ENCODE measurements around the gene NRL.

Gene NRL

DNA sequence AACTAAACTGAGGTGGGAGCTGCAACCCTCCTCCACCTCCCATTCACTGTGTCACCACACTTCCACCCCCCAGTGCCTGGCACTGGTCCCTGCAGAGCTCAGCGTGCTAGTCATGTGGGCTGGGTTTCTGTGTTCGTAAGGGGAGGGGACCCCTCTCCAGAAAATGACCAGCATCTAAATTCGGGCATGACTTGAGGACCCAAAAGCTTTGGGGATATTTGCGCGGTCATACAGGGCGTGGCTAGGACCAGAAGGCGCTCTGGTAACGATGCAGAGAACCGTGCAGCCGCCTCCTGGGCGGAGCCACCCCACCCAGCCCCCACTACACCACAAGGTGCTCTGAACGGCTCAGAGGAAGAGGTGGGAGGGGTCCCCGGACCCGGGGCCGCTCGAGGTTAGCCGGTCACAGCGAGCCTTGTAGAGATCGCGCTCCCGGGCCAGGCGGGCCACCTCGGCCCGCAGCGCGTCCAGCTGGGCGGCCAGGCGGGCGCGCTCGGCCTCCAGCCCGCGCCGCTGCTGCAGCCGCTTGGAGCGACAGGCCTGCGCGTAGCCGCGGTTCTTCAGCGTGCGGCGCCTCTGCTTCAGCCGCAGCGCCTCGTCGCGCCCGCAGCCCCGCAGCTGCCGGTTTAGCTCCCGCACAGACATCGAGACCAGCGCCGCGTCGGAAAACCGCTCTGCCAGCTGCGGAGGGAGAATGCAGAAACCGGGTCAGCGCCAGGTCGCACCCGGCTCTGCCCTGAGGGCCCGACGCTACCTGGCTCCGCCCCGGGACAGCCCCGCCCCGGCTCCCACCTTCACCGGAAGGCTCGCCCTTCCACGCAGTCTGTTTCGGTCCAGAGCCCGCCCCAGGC lies 33.6 kb downstream of the NRL start:
- peak; percentile 69 for DNase-seq

DNA sequence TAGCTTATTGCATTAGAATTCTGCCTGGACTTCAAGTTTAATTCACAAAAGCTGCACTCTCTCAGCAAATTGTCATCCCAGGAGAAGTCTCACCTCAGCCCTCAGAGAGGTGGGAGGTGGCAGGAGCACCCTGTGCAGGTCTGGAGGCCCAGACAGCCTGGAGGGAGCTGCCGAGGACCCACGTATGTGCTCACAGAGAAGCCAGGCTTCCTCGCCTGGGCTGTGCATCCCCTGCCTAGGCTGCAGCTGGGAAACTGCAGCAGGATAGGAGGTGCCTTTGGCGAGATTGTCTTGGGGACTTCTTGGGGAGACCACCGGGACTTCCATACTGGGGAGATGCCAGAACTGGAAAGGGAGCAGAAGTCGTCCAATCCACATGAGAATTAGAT lies 34.6 kb downstream of the NRL start:
- DNase-seq: no peak

DNA sequence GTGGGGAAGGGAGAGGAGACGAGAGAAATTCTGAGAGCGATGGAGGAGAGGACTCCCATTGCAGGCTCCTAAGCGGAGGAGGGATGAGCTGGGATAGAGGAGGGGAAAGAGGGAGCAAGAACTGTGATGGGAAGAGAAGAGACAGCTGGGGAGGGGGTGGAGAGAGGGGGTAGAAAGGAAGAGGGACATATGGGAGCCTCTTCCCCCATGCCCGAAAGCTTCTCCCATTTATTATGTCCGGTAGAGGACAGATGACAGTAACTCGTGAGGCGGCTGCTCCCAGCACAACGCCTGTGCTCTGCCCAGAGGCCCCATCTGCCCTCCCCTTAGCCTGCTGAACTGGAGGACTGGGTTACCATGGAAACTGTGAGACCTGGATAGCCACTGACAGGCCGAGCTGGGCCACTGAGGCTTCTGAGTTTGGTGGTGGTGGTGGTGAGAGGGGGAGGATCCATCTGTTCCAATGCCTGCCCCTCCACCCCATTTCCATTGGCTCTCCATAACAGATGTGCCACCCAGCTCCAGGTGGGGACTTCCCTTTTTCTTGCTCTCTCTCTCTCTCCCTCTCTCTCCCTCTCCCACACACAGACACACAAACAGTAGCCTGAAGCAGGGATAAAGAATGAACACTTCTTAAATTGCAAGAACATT lies 35.1 kb downstream of the NRL start:
- DNase-seq: no peak

DNA sequence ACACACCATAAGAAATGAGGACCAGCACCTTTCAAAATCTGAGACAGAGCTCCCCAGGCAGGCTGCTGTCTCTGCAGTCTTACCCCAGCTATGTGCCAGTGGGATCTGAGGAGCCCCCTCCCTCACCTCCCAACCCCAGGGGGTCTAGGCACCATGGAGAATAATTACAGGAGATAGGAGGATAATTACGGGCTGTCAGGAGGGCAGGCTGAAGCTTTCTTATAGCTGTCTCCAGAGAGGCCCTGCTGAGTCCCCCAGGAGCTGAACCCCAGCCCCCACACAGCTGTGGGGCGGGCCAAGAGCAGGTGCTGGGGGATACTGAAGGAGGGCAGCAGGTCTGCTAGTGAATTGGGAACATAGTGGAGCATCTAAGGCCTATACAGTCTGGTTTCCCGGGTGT lies 36.6 kb downstream of the NRL start:
- DNase-seq: peak; percentile 28

DNA sequence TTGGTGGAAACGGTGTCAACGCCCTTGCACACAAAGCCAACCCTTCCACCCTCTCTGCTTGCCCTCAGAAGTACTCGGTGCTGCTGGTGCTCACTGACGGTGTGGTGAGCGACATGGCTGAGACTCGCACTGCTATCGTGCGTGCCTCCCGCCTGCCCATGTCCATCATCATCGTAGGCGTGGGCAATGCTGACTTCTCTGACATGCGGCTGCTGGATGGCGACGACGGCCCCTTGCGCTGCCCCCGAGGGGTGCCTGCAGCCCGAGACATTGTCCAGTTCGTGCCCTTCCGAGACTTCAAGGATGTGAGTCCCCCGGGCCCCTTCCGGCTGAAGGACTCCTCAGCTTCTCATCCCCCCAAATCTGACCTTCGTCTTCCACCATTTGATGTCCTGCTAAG lies 37.7 kb downstream of the NRL start:
- no peak for DNase-seq

DNA sequence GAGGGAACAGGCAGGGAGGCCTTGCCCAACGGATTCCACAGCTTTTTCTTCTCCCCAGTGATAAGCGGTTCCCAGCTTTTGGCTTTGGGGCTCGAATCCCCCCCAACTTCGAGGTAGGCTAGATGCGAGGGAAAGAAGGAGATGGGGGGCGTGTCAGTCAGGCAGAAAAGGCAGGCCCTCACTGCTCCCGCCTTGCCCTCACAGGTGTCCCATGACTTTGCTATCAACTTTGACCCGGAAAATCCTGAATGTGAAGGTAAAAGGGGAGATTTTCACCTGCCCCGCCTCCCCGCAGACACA lies 38.5 kb downstream of the NRL start:
- no peak for DNase-seq

DNA sequence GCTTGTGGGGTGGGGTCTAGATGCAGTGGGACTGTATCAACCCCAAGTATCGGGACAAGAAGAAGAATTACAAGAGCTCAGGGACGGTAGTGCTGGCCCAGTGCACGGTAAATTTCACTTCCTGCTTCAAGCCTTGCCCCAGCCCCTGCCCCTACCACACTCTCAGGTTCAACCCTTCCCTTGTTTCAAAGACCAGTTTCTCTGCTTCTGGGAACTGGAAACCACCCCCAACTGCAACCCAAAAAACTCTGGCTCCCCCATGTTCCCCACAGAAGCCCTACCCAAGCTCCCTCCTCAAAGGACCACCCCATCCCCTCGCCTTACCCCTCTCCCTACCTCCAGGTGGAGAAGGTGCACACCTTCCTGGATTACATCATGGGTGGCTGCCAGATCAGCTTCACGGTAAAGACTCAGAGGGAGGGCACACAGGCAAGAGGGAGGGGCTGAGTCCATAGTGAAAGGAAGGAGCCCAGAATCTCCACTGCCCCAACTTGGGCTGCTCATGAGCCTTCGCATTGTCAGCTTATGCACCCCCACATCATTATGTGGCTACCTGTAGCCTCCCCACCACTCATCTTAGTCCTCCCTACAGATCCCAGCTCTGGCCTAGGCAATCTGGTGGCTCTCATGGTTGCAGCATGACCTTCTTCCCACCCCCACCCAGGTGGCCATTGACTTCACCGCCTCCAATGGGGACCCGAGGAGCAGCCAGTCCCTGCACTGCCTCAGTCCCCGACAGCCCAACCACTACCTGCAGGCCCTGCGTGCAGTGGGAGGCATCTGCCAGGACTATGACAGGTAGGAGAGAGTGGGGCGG lies 39.1 kb downstream of the NRL start:
- no peak for DNase-seq

DNA sequence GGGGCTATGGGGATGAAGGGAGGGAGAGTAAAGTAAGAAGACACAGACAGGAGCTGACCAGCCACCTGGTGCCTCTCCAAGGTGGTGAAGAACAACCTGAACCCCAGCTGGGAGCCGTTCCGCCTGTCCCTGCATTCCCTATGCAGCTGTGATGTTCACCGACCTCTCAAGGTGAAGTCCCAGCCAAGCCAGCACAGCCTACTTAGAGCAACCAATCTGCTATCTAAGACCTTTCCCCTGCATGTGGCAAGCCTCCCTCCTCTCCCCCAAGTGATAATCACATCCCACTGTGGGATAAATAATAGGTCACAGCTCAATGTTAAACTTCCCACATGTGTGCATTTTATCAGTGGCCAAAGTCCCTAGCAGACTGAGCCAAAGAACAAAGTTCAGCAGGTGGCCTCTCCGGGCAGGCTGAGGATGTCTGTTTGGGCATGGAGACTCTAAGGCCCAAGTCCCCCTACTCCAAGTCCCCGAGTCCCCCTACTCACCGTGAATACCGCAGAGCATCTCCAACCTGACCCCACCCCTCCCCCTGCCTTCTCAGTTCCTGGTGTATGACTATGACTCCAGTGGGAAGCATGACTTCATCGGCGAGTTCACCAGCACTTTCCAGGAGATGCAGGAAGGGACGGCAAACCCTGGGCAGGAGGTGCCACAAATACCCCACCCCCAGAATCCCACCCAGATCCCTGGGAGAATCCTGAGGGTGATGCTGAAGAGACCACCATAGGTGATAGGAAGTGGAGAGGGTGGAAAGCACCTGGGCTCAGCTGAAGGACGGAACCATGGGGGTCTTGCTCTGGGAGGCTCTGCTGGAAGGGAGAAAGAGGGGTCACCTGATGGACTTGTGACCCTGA lies 39.9 kb downstream of the NRL start:
- DNase-seq: no peak

DNA sequence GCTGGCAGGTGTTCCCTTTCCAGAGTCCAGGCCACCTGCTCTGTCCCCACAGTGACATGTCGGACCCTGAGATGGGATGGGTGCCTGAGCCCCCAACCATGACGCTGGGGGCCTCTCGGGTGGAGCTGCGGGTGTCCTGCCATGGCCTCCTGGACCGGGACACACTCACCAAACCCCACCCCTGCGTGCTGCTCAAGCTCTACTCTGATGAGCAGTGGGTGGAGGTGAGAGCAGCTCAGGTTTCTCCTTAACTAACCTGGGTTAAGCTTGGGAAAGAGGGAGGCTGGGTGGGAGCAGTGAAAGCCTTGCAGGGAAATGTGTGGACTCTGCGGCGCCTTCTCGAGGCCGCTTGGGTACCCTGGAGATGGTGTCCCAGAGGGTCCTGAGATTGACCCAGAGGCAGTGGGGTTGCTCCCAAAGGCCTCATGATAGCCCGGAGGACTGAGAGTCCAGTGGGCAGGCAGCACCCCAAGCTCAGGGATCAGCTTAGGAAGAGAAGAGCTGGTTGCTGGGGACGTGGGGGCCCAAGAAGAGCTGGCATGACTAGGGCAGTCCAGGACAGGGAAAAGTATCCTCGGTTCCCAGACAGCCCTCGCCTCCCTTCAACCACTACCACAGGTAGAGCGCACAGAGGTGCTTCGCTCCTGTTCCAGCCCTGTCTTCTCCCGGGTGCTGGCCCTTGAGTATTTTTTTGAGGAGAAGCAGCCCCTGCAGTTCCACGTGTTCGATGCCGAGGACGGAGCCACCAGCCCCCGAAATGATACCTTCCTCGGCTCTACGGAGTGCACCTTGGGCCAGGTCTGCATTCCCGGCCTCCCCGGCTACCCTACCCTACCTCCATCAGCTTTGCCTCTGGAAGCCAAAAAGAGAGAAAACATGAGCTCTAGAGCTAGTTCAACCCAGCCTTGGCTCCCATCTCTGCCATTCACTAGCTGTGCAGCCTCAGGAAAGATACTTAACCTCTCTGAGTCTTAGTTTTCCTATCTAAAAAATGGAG lies 41.6 kb downstream of the NRL start:
- no peak for DNase-seq

DNA sequence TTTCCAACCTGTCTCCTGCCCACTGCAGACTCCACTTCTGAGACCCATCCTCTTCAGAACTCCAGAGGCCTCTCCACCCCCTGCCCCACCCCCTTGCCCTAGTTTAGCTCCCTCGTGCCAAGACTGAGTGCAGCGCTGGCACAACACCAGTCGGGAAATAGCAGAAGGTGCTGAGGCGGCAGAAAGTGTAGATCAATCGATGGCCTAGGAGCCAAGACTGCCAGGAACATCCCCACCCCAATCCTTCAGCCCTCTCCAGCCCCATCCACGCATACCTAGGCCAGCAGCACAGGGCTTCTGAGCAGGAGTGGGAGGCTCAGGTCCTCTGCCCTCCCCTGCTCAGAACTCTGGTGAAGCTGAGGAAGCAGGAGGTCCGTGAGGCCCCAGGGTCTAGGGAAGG lies 42.3 kb downstream of the NRL start:
- no peak for DNase-seq

DNA sequence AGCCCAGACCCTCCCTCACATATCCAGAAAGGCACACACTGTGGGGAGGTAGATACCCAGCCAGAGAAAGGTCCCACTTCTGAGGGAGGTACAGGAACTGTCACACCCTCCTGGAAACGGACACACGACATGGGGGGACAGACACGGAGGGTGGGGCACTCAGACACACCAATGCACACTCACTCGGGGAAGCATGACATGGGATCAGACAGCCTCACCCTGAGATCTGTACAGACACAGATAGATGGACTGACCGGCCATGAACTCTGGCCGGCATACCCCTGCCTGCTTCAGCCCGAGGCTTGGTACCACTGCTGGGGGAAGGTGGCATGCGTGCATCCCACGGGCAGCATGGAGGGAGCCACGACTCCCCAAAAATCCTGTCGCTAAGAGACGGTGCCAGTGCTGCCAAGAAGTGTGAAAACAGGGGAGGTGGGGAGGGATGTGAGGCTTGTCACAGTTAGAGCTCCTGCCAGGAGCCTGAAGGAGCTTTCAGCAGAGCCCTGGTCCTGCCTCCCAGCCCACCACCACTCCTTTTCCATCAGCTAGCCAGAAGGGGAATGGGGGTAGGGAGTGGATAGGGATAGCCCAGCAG lies 42.8 kb downstream of the NRL start:
- DNase-seq: no peak

DNA sequence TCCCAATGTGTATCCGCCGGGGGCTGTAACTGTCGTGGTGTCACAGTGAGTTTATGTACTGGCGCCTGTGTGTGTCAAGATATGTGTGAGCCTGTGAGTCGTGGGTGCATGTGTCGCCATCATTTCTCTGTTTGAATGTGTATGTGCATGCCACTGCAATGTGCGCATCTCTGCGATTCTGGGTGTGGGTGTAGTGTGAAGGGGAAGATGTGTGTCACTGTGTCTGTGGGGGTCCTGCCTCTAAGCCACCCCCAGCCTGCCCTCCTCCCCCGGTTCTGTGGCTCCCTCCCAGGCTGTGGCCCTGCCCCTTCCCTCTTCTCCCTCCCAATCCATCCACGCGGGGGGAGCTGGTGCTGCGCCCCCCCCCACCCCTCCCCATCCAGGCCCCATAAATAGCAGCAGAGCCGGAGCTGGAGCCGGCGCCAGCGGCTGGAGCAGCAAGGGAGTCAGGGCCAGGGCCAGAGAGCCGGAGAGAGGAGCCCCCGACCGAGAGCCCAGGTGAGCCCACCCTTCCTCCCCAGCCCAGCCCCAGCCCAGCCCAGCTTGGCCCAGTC lies 43.5 kb downstream of the NRL start, which contains the start of gene CPNE6:
TSS of gene CPNE6 (plus strand) at position 419 of the 554 bp plus-strand sequence. CDS start 1,375 bp downstream, outside the sequence.
- DNase-seq: no peak

DNA sequence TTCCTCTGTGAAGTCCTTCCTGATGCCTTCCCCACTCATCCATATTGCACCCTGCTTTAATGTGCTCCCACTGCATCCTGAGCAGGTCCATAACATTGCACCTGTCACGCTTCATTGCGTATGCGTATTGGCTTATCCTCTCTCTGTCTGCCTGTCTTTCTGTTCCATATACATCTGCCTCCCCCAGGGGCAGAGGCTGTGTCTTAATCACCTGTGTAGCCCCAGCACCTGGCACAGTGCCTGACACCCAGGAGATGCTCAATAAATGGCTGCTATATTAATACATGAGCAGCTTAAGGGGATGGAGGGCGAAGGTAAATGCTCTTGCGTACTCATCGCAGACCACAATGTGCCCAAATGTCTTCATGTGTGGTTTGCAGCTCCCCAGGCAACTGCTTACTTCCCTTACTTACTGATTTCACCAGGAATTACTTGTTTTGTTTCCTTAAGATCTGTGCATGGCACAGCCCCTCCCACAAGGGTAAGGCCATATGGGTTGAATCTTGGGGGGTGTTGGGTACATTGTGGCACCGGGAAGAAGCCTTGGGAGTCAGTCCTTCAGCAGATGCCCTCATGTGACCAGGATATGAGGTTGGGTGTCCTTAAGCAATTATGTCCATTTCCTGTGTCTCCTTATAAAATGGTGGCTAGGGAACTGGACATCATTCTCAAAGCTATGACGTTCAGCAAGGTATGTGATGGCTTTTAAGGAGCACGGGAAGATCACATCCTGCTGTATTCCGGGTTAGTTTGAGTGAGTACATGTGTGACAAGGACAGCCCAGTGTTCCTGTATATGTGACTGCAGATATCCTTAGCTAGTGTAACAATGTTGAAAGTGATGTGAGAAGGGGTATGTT lies 44.2 kb downstream of the NRL start:
- DNase-seq: peak; percentile 73

DNA sequence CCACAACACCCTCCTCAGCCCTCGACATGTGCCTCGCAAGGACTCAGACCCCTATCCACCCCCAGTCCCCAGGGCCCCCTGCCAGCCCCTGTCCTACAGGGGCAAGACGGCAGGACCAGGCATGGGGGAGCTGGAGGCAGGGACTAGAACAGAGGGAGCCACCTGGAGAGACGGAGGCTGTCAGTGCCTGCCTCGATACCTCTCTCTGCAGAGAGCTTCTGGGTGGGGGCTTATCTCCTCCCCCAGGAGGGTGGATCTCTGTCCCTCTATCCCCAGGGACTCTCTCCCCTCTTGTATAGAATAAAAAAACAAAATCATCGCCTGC lies 45.4 kb downstream of the NRL start:
- no peak for DNase-seq

DNA sequence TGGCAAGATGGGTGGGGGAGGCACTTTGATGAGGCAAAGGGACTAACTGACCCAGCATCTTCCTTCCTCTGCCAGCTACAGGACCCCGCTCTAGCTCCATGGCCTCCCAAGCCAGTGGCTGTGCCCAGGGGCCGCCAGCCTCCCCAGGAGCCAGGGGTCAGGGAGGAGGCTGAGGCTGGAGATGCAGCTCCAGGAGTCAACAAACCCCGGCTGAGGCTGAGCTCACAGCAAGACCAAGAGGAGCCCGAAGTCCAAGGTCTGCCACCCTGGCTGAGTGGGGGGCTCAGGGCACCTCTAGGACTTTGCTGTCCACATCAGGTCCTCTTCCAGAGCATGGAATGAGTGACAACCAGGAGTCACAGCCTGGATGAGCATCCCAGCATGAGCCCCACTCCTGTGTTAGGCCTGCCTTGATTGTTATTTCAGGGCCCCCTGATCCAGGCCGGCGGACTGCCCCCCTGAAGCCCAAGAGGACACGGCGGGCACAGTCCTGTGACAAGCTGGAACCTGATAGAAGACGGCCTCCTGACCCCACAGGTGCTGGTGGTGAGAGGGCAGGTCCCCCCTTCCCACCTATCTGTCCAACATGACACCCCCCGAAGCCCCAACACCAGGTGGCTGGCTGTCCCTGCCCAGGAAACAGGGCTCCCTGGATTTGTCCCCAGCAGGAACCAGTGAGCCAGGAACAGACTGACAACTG lies 45.9 kb downstream of the NRL start:
- no peak for DNase-seq

DNA sequence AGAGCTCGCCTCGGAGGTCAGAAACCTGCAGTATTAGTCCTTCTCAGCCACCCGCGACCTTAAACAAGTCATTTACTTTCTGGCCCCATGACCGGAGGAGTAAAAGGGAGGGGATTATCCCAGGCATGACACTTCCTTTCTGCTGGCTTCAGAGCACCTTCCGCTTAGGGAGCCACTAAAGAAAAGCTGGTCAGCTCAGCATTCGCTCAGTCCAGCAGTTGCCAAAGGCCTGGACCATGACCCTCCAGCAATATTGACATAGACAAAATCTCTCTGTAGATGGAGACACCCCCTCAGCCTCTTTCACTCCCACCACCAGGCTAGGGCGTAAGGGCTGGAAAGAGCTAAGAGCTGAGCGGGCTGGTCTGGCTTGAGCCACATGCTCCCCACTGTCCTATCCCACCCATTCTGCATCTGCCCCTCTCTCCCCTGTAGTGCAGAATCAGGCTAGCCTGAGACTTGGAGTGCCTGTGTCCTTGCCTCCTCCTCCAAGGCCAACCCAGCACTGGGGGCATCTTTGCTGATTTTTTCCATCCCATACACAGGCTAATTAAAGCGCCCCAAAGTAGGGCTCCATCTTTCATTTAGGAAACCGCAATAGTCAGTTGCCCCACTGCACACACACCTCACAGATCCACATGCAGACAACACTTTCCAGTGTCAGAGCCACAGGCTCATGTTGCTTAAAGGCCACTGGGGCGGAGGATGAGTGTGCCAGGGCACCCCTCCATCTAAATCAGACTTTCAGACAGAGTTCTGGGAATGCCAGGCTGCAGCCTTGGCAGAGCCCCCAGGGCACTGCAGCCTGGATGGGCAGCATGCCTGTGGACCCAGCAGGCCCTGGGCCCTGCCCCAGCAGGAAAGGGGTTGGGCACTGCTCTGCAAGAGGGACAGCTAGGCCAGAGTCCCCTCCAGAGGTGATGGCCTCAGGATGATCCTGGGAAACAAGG lies 47.3 kb downstream of the NRL start:
- DNase-seq: no peak

DNA sequence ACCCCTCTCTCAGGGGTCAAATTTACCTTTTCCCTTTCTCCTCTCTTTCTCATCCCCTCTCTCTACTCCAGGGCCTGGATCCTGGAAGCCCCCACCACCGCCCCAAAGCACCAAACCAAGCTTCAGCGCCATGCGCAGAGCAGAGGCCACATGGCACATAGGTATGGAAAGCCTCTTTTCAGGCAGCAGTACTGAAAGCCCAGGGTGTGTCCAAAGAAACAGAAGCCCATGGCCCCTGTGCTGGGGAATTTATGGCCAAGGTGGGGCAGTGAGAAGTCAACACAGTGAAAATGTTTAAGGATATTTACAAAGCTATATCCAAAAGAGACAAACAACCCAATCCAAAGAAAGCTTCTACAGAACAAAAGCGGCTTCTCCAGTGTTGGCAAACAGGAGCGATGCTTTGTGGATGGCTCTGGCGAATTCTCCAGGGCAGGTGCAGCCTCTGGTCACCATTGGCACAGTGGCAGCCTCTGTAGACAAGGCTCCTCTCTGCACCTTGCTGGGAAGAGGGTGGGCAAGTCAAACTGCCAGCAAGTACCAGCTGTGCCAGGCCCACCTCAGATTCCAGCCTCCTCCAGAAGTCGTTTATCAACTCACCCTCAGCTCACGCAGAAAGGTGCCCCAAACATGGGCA lies 48.1 kb downstream of the NRL start:
- DNase-seq: no peak

DNA sequence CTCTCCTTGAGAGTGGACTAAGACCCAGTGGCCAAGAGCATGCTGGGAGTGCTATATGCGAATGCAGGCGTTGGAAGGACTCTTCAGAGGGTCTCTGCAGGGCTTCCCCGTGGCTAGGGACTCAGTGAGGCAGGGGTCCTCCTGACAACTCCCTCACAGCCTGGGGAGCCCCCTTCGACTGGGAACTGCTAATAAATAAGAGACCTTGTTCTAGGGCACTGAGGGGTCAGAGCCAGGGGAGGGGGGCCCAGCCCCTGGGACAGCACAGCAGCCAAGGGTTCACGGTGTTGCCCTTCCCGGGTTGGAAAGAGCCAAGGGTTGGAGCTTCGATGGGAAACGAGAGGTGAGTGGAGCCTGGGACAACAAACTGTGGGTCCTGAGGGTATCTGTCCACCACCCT lies 49.3 kb downstream of the NRL start:
- no peak for DNase-seq

Measured in NCI-H345 (cell line).